ENCODE data around the gene ARMCX1.

DNA sequence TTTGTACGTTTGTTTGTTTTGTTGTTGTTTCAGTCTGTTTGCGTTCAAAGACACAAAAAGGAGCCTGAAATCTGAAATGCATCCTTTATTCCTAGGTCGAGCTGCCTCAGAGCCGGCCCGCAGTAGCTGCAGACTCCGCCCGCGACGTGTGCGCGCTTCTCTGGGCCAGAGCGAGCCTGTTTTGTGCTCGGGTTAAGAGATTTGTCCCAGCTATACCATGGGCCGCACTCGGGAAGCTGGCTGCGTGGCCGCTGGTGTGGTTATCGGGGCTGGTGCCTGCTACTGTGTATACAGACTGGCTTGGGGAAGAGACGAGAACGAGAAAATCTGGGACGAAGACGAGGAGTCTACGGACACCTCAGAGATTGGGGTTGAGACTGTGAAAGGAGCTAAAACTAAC is 2.4 kb downstream of the ARMCX1 start:
- TF ChIP-seq CTCF (IDR thresholded peaks at IDR 0.05) (no peak), POLR2A (IDR thresholded peaks at IDR 0.05) (no peak)
